ENCODE results near the gene FBXO21.
"Not testable (repeated sequence)": the region's sequence is repeated elsewhere in the genome, so short reads cannot be mapped to it uniquely, and the experiment has no call there.

The FBXO21 gene

DNA sequence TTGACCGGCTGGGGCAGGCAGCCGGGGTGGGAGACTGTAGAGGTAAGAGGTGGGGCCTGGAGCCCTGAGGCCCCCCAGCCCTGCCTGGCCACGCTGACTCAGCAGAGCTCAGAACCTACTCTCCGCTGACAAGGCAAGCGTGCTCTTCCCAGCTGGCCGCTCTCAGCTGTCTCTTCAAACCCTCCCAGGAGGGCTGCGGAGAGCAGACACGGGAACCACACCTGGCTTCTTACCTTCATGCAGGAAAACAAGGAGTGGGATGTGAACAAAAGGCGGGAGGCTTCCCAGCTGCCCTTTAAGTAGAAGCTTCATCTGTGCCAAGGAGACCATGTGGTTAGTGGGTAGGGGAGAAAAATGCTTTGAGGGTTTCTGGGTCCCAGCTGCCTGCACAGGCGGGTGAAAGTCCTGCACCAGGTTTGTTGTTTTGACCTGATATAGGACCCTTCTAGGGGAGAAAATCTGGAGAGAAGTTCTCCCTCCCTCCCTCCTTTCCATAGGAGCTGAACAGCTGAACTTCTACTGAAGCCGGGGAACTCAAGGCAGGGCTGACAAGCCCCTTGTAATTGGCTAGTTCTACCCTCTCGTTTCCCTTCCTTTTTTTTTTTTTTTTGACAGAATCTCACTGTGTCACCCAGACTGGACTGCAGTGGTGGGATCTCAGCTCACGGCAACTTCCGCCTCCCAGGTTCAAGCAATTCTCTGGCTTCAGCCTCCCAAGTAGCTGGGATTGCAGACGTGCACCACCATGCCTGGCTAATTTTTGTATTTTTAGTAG is 78.3 kb downstream of the FBXO21 start:
- DNase-seq (ENCODE audit: low read depth, low spot score): no peak
- no CpG with 5 or more reads among the region's 15 CpGs for WGBS (ENCODE audit: insufficient coverage, insufficient read length)
- H3K4me3 ChIP-seq (ENCODE audit: low read length): no peak overlapping the region
- no peaks in the 10 kb centered on the region for H3K36me3 ChIP-seq (ENCODE audit: control insufficient read depth, insufficient read depth, low read length)
- H3K27ac ChIP-seq (ENCODE audit: low read length): no peak overlapping the region
- peaks cover 4% of the 10 kb centered on the region for H3K4me1 ChIP-seq (ENCODE audit: control insufficient read depth, insufficient read depth, low read length)
- no peaks in the 10 kb centered on the region for H3K9me3 ChIP-seq (ENCODE audit: control insufficient read depth, insufficient read depth, low read length)
- H3K27me3 ChIP-seq (ENCODE audit: control insufficient read depth, insufficient read depth, low read length): no peaks in the 10 kb centered on the region

DNA sequence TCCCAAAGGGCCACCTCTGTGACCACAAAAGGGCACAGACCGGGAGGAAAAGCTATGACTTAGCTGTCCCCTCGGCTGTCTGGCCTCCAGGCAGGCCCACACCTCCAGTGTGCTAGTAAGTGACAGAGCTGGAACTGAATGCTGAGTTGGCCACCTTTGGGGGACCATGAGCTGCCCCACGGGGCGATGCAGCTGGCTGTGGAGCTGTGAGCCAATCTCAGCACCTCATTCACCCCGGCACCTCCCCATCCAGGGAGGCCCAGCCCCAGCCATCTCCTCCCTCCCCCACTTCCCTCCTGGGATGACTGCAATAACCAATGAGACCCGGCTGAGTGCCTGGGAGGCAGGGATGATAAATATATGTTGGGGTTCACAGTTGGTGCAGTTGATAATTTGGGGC is 78.9 kb downstream of the FBXO21 start:
- Histone ChIP-seq H3K9me3 (ENCODE audit: control insufficient read depth, insufficient read depth, low read length) (no peaks in the 10 kb centered on the region), H3K4me3 (ENCODE audit: low read length) (no peak overlapping the region), H3K36me3 (ENCODE audit: control insufficient read depth, insufficient read depth, low read length) (no peaks in the 10 kb centered on the region), H3K4me1 (ENCODE audit: control insufficient read depth, insufficient read depth, low read length) (peaks cover 4% of the 10 kb centered on the region), H3K27ac (ENCODE audit: low read length) (no peak overlapping the region), H3K27me3 (ENCODE audit: control insufficient read depth, insufficient read depth, low read length) (no peaks in the 10 kb centered on the region)
- DNase-seq (ENCODE audit: low read depth, low spot score): no peak
- WGBS (ENCODE audit: insufficient coverage, insufficient read length): no CpG with 5 or more reads among the region's 6 CpGs

DNA sequence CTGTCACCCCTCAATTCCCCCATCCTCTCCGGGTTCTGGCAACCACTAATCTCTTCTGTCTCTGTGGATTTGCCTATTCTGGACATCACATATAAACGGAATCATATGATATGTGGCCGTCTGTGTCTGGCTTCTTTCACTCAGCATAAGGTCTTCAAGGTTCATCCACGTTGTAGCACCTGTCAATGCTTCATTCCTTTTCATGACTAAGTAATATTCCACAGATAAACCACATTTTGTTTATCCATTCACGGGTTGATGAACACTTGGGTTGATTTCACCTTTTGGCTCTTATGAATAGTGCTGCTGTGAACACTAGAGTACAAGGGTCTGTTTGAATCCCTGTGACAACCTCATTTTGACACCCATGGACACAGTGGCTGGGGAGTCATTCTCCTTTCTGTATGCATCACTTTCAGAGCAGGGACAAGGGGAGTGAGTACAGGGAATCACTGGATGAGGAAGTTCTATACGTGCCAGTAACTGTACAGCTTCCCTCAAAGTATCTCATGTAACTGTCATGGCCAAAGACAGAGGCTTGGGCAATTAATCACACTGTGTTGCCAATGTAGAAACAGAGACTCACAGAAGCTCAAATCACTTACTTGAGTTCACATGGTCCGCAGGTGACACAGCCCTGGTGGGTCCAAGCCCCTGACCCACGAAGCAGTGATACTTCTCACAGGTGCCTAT is 80.2 kb downstream of the FBXO21 start:
- H3K27me3 ChIP-seq (ENCODE audit: control insufficient read depth, insufficient read depth, low read length): no peaks in the 10 kb centered on the region
- DNase-seq (ENCODE audit: low read depth, low spot score): no peak

DNA sequence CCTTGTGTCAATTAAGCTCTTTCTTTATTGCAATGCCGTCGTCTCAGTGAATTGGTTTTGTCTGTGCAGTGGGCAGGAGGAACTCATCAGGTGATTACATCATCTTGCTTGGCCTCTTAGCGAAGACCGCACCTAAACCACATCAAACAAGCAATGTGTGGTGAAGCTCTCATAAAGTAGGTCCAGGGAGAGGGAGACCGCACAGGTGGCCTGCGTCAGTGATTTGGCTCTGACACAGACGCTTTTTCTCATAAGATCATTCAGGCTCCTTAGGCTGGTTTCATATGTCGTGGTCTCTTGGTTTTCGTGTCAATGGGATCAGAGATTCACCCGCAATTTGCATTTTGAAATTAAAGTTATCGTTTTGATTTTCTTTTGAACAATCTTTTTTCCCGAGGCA is 84.4 kb downstream of the FBXO21 start:
- no peak overlapping the region for H3K27ac ChIP-seq (ENCODE audit: low read length)
- no peaks in the 10 kb centered on the region for H3K36me3 ChIP-seq (ENCODE audit: control insufficient read depth, insufficient read depth, low read length)
- WGBS (ENCODE audit: insufficient coverage, insufficient read length): no CpG with 5 or more reads among the region's 12 CpGs
- no peak overlapping the region for H3K4me3 ChIP-seq (ENCODE audit: low read length)
- no peaks in the 10 kb centered on the region for H3K9me3 ChIP-seq (ENCODE audit: control insufficient read depth, insufficient read depth, low read length)
- no peaks in the 10 kb centered on the region; the same call in 1 of the 2 replicates for H3K27me3 ChIP-seq (ENCODE audit: control insufficient read depth, insufficient read depth, low read length)
- H3K4me1 ChIP-seq (ENCODE audit: control insufficient read depth, insufficient read depth, low read length): no peaks in the 10 kb centered on the region
- no peak for DNase-seq (ENCODE audit: low read depth, low spot score)

More for the DNA sequence above, 80.2 kb downstream of the FBXO21 start:
- Histone ChIP-seq H3K4me1 (ENCODE audit: control insufficient read depth, insufficient read depth, low read length) (peaks cover 4% of the 10 kb centered on the region), H3K4me3 (ENCODE audit: low read length) (no peak overlapping the region), H3K9me3 (ENCODE audit: control insufficient read depth, insufficient read depth, low read length) (no peaks in the 10 kb centered on the region), H3K36me3 (ENCODE audit: control insufficient read depth, insufficient read depth, low read length) (no peaks in the 10 kb centered on the region), H3K27ac (ENCODE audit: low read length) (no peak overlapping the region)
- no CpG with 5 or more reads among the region's 8 CpGs for WGBS (ENCODE audit: insufficient coverage, insufficient read length)

DNA sequence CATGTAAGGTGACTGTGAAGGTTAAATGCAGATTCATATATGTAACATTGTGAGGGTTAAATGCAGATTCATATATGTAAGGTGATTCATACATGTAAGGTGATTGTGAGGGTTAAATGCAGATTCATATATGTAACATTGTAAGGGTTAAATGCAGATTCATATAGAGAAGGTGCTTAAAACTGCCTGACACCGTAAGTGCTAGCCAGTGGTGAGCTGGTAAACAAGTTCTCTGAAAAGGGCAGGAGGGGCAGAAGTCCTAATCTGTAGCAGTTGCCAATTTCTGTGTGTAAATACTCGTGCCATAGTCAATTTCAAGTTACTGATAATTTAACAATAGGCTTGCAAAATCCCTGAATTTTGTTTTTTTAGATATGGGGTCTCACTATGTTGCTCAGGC is 86.3 kb downstream of the FBXO21 start:
- not testable (repeated sequence) for H3K27ac ChIP-seq (ENCODE audit: low read length); H3K4me1 ChIP-seq (ENCODE audit: control insufficient read depth, insufficient read depth, low read length); H3K36me3 ChIP-seq (ENCODE audit: control insufficient read depth, insufficient read depth, low read length); H3K27me3 ChIP-seq (ENCODE audit: control insufficient read depth, insufficient read depth, low read length); DNase-seq (ENCODE audit: low read depth, low spot score); H3K9me3 ChIP-seq (ENCODE audit: control insufficient read depth, insufficient read depth, low read length); H3K4me3 ChIP-seq (ENCODE audit: low read length)
- no CpG with 5 or more reads among the region's 2 CpGs for WGBS (ENCODE audit: insufficient coverage, insufficient read length)

DNA sequence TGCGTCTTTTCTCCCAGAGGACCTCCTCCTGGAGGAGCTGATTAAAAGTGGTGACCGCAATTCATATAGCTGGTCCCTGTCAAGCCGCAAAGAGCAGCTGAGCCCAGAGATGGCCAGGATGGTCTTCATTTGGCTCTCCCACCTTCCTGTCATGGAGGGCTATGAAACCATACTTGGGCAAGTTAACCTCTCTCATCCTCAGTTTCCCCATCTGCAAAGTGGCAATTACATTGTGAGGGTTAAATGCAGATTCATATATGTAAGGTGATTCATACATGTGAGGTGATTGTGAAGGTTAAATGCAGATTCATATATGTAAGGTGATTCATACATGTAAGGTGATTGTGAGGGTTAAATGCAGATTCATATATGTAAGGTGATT is 87.5 kb downstream of the FBXO21 start:
- Histone ChIP-seq H3K9me3 (ENCODE audit: control insufficient read depth, insufficient read depth, low read length) (no peaks in the 10 kb centered on the region), H3K27me3 (ENCODE audit: control insufficient read depth, insufficient read depth, low read length) (peaks cover 4% of the 10 kb centered on the region; the same call in 1 of the 2 replicates), H3K27ac (ENCODE audit: low read length) (no peak overlapping the region), H3K4me1 (ENCODE audit: control insufficient read depth, insufficient read depth, low read length) (peaks cover 1% of the 10 kb centered on the region; the same call in 1 of the 2 replicates), H3K36me3 (ENCODE audit: control insufficient read depth, insufficient read depth, low read length) (no peaks in the 10 kb centered on the region), H3K4me3 (ENCODE audit: low read length) (no peak overlapping the region)
- WGBS (ENCODE audit: insufficient coverage, insufficient read length): no CpG with 5 or more reads among the region's 3 CpGs
- no peak for DNase-seq (ENCODE audit: low read depth, low spot score)

DNA sequence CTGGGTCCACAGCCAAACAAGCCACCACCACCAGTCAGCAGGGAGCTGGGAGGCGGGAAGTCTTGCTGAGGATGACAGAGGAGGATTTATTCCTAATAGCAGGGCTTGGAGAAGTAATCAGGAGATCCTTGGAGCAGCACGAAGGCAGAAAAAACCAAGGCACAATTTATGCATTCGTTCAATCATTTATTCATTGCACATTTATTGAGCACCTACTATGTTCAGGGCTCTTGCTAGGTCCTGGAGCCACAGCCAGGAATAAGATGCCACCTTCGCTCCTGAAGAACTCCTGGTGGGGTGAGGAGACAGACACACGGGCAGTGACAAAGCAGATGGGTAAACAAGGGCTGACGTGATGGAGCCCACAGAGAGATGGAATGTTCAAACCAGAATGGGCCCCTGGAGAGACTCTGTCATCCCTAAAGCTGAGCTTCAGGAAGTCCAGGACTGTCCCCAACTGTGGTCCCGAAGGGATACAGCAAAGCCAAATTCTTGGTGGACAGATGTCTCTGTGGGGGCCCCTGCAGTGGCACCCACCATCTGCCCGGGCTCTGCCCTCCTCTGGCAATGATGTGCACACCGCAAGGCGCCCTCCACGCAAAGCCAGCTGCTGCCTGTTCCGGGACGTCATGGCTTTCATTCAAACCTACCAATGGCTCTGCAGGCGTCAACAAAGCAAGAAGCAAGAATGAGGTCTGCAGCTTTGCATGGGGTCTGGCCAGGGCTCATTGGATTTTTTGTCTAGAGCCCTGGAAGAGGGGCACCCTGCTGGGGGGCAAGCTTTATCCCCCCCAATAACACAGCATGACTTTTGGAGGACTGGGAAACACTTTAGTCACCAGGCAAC is 88.1 kb downstream of the FBXO21 start:
- Histone ChIP-seq H3K27ac (ENCODE audit: low read length) (no peak overlapping the region), H3K4me3 (ENCODE audit: low read length) (no peak overlapping the region), H3K36me3 (ENCODE audit: control insufficient read depth, insufficient read depth, low read length) (no peaks in the 10 kb centered on the region), H3K9me3 (ENCODE audit: control insufficient read depth, insufficient read depth, low read length) (no peaks in the 10 kb centered on the region), H3K4me1 (ENCODE audit: control insufficient read depth, insufficient read depth, low read length) (peaks cover 1% of the 10 kb centered on the region; the same call in 1 of the 2 replicates), H3K27me3 (ENCODE audit: control insufficient read depth, insufficient read depth, low read length) (peaks cover 4% of the 10 kb centered on the region; the same call in 1 of the 2 replicates)
- WGBS (ENCODE audit: insufficient coverage, insufficient read length): no CpG with 5 or more reads among the region's 14 CpGs
- DNase-seq (ENCODE audit: low read depth, low spot score): no peak

DNA sequence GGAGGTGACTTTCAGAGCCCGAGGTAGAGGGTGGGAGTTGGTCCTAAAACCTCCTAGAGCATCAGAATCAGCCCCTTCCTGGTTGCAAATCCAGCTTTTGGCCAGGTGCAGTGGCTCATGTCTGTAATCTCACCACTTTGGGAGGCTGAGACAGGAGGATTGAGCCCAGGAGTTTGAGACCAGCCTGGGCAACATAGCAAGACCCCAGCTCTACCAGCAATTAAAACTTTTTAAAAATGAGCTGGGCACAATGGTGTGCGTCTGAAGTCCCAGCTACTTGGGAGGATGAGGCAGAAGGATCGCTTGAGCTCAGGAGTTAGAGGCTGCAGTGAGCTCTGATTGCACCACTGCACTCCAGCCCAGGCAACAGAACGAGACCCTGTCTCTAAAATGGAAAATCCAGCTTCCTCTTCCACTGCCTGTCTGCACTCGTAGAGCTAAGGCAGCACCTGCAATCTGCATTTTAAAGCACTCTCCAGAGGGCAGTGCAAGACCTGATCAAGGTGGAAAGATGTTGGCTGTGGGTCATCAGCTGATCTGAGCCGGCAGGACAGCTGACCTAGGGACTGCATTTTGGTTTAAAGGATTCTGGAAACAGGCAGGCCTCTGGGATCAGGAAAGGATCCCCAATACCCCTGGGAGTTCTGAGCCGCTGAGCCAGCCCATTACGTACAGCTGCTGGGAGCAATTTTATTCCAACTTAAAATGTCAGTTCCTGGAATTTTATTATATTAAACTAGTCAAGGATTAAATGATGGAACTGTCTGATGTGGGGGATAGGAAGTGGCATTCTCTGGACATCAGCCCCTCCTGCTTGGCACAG is 89.2 kb downstream of the FBXO21 start:
- no peak for DNase-seq (ENCODE audit: low read depth, low spot score)
- H3K27ac ChIP-seq (ENCODE audit: low read length): no peak overlapping the region
- peaks cover 1% of the 10 kb centered on the region; the same call in 1 of the 2 replicates for H3K4me1 ChIP-seq (ENCODE audit: control insufficient read depth, insufficient read depth, low read length)
- H3K9me3 ChIP-seq (ENCODE audit: control insufficient read depth, insufficient read depth, low read length): no peaks in the 10 kb centered on the region
- H3K36me3 ChIP-seq (ENCODE audit: control insufficient read depth, insufficient read depth, low read length): no peaks in the 10 kb centered on the region
- peaks cover 4% of the 10 kb centered on the region; the same call in 1 of the 2 replicates for H3K27me3 ChIP-seq (ENCODE audit: control insufficient read depth, insufficient read depth, low read length)
- WGBS (ENCODE audit: insufficient coverage, insufficient read length): no CpG with 5 or more reads among the region's 8 CpGs
- H3K4me3 ChIP-seq (ENCODE audit: low read length): no peak overlapping the region

DNA sequence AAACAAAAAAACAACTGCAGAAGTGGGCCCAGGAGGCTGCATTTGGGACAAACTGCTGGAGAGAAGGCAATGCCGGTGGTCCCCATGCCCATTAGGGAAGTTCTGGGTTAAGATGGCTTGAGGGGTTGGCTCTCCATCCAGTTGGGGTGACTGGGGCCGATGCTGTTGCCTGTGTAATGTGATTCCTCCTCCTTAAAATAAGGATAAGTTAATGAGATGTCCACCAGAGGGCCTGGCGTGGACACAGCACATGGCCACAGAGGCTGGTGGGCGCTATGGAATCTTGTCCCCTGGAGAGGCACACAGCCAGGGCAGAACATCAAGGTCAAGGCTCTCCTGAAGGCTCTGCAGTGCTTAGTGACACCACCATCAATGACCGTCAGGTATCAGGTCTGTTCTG is 90.0 kb downstream of the FBXO21 start:
- H3K27me3 ChIP-seq (ENCODE audit: control insufficient read depth, insufficient read depth, low read length): peaks cover 4% of the 10 kb centered on the region; the same call in 1 of the 2 replicates
- WGBS (ENCODE audit: insufficient coverage, insufficient read length): no CpG with 5 or more reads among the region's 5 CpGs
- no peak overlapping the region for H3K4me3 ChIP-seq (ENCODE audit: low read length)
- H3K4me1 ChIP-seq (ENCODE audit: control insufficient read depth, insufficient read depth, low read length): peaks cover 1% of the 10 kb centered on the region; the same call in 1 of the 2 replicates
- H3K36me3 ChIP-seq (ENCODE audit: control insufficient read depth, insufficient read depth, low read length): no peaks in the 10 kb centered on the region
- no peak for DNase-seq (ENCODE audit: low read depth, low spot score)
- no peak overlapping the region for H3K27ac ChIP-seq (ENCODE audit: low read length)
- no peaks in the 10 kb centered on the region for H3K9me3 ChIP-seq (ENCODE audit: control insufficient read depth, insufficient read depth, low read length)

All from iPS DF 6.9 (cell line).